Osteocyte (in vitro differentiated cells): ENCODE measurements around the gene MYL5. TPM values are rescaled to one million over a fixed set of nuclear protein-coding genes. Genes with fewer than 3 reads are reported as not detected.

Experiments used
- DNase-seq: peaks from one replicate; pipeline ENCODE4 v3.0.0; 2021; ENCODE audit warnings: mixed read lengths; ENCODE audit not compliant: unreplicated experiment; ENCODE audit errors: extremely low spot score
- H3K27ac Mint-ChIP-seq: one replicate; pipeline ENCODE4 v1.8.0; 2021; ENCODE audit warnings: mild to moderate bottlenecking, mixed read lengths; ENCODE audit not compliant: unreplicated experiment
- H3K27me3 Mint-ChIP-seq: one replicate; pipeline ENCODE4 v1.8.0; 2021; ENCODE audit warnings: mixed read lengths; ENCODE audit not compliant: unreplicated experiment
- H3K36me3 Mint-ChIP-seq: one replicate; pipeline ENCODE4 v1.8.0; 2021; ENCODE audit warnings: mixed read lengths; ENCODE audit not compliant: unreplicated experiment
- H3K4me1 Mint-ChIP-seq: one replicate; pipeline ENCODE4 v1.8.0; 2021; ENCODE audit warnings: mixed read lengths; ENCODE audit not compliant: unreplicated experiment
- H3K4me3 Mint-ChIP-seq: one replicate; pipeline ENCODE4 v1.8.0; 2021; ENCODE audit warnings: mild to moderate bottlenecking, moderate library complexity, mixed read lengths; ENCODE audit not compliant: unreplicated experiment
- H3K9me3 Mint-ChIP-seq: one replicate; pipeline ENCODE4 v1.8.0; 2021; ENCODE audit warnings: mixed read lengths; ENCODE audit not compliant: unreplicated experiment
- total RNA-seq: library from RNA; stranded (reverse); gene quantifications from 2 replicates; pipeline ENCODE4 v1.2.1, GENCODE V29; 2021
- TF ChIP-seq, protein P1 (sequence below): fragments of 200-600 bp; sonication (generic); IDR thresholded peaks from 2 replicates; pipeline ENCODE4 v1.5.0; 2021; ENCODE audit warnings: antibody characterized with exemption, mild to moderate bottlenecking, moderate library complexity

Gene MYL5
- total RNA-seq, 1 donor from 2014 or later: 32.2 TPM

GRCh38 chr4:710916-711315 is 36.6 kb downstream of the MYL5 start:
- DNase-seq: no peak
- TF ChIP-seq, protein P1, sequence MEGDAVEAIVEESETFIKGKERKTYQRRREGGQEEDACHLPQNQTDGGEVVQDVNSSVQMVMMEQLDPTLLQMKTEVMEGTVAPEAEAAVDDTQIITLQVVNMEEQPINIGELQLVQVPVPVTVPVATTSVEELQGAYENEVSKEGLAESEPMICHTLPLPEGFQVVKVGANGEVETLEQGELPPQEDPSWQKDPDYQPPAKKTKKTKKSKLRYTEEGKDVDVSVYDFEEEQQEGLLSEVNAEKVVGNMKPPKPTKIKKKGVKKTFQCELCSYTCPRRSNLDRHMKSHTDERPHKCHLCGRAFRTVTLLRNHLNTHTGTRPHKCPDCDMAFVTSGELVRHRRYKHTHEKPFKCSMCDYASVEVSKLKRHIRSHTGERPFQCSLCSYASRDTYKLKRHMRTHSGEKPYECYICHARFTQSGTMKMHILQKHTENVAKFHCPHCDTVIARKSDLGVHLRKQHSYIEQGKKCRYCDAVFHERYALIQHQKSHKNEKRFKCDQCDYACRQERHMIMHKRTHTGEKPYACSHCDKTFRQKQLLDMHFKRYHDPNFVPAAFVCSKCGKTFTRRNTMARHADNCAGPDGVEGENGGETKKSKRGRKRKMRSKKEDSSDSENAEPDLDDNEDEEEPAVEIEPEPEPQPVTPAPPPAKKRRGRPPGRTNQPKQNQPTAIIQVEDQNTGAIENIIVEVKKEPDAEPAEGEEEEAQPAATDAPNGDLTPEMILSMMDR: no peak
- Mint-ChIP-seq H3K4me1 (peaks cover 24% of the 10 kb centered on the region), H3K4me3 (no peak overlapping the region), H3K36me3 (peaks cover 17% of the 10 kb centered on the region), H3K9me3 (no peaks in the 10 kb centered on the region), H3K27me3 (no peaks in the 10 kb centered on the region), H3K27ac (no peak overlapping the region)

- no peak overlapping the region for H3K4me3 Mint-ChIP-seq
- DNase-seq: no peak
- no peaks in the 10 kb centered on the region for H3K27me3 Mint-ChIP-seq
- H3K27ac Mint-ChIP-seq: no peak overlapping the region
- TF ChIP-seq, protein P1: no peak
- no peaks in the 10 kb centered on the region for H3K9me3 Mint-ChIP-seq
- peaks cover 22% of the 10 kb centered on the region for H3K4me1 Mint-ChIP-seq
- peaks cover 17% of the 10 kb centered on the region for H3K36me3 Mint-ChIP-seq
These were observed 37.8 kb downstream of the MYL5 start for GRCh38 chr4:712093-712492.

DNA sequence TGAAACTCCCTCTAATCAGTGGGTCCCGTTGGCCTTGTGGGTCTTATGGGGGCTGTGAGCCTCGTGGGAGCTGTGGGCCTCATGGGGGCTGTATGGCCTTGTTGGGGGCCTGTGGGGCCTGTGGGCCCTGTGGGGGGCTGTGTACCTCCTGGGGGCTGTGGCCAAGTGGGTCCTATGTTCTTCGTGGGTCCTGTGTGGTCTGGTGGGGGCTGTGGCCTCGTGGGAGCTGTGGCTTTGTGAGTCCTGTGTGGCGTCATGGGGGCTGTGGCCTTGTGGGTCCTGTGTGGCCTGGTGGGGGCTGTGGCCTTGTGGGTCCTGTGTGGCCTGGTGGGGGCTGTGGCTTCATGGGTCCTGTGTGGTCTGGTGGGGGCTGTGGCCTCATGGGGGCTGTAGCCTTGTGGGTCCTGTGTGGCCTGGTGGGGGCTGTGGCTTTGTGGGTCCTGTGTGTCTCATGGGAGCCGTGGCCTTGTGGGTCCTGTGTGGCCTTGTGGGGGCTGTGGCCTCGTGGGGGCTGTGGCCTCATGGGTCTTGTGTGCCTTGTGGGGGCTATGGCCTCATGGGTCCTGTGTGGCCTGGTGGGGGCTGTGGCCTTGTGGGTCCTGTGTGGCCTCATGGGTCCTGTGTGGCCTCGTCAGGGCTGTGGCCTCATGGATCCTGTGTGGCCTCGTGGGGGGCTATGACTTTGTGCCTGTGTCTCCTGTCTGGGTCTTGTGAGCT is 38.7 kb downstream of the MYL5 start:
- H3K4me3 Mint-ChIP-seq: no peak overlapping the region
- no peaks in the 10 kb centered on the region for H3K27me3 Mint-ChIP-seq
- H3K27ac Mint-ChIP-seq: no peak overlapping the region
- no peak for DNase-seq
- TF ChIP-seq, protein P1: no peak
- H3K9me3 Mint-ChIP-seq: no peaks in the 10 kb centered on the region
- H3K36me3 Mint-ChIP-seq: peaks cover 17% of the 10 kb centered on the region
- peaks cover 30% of the 10 kb centered on the region for H3K4me1 Mint-ChIP-seq

DNA sequence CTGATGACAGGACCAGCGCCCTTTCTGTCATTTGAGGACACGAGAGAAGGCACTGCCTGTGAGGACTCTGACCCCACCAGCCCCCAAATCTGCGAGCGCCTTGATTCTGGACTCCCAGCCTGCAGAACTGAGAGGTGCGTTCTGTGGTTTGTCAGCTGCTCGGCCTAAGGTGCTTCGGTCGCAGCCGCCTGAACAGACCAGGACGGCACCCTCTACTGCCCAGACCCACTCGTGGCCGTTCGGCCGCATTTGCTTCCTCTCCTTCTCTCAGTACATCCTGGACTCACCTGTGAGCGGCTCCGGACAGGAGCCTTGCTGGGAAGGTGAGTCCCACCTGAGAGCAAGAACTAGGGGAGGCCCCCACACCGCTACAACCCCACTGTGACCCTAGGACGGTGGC is 39.7 kb downstream of the MYL5 start:
- TF ChIP-seq, protein P1: no peak
- no peak for DNase-seq
- Mint-ChIP-seq H3K4me3 (no peak overlapping the region), H3K4me1 (peaks cover 32% of the 10 kb centered on the region), H3K36me3 (peaks cover 17% of the 10 kb centered on the region), H3K27me3 (no peaks in the 10 kb centered on the region), H3K9me3 (no peaks in the 10 kb centered on the region), H3K27ac (no peak overlapping the region)

- Mint-ChIP-seq H3K4me1 (peaks cover 46% of the 10 kb centered on the region), H3K4me3 (no peak overlapping the region), H3K27ac (peak overlapping the region; percentile 52), H3K9me3 (no peaks in the 10 kb centered on the region), H3K36me3 (peaks cover 8% of the 10 kb centered on the region), H3K27me3 (no peaks in the 10 kb centered on the region)
- TF ChIP-seq, protein P1: no peak
- DNase-seq: no peak
These were observed 43.4 kb downstream of the MYL5 start for GRCh38 chr4:717601-718320.
